ENCODE results near the gene PCYT2.

Gene PCYT2

DNA sequence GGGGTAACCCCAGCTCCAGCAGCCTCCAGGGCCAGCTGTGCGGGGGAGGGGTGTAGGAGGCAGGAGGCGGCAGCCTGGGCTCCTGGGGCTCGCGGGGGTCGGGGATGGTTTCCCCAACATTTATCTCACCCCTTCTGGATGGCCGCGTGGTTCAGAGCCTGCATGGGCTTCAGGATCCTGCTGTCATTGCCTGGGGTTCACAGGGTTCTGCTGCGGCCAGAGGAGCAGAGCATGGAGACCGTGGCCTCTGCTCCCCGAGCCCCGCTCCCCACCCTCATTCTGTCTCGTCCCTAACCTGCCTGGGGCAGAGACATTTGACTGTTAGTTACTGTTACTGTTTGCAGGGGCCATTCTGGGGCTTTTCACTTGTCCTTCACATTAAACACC is 31.0 kb upstream of the PCYT2 start:
- no peak for DNase-seq

DNA sequence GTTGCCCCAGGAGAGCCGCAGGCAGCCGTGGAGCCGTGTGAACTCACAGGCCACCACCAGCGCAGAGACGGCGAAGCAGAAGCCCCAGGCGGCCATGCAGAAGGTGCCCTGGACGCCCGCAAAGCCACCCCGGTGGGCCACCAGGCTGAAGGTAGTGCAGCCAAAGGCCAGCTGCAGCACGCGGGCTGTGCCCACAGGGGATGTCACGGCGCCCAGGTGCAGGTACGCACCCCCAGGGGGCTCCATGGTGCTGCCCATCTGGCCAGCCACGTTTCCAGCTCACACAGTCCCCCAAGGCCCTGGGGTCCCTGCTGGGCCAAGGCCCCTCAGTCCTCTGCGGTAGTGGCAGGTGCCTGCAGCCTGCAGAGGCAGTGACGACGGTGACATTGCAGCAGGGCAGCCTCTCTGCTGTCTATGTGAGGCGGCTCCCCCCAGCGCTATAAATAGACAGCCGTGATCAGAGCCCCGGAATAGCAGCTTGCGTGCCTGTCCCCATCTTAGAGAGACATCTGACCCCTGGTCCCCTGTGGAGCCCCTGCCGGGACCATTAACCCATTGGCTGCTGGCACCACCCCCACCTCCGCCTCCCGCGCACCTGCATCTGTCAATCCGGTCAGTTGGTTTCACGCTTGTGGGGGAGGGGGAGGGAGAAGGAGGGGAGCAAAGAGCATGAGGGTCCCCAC is 30.4 kb upstream of the PCYT2 start:
- DNase-seq, result no peak

DNA sequence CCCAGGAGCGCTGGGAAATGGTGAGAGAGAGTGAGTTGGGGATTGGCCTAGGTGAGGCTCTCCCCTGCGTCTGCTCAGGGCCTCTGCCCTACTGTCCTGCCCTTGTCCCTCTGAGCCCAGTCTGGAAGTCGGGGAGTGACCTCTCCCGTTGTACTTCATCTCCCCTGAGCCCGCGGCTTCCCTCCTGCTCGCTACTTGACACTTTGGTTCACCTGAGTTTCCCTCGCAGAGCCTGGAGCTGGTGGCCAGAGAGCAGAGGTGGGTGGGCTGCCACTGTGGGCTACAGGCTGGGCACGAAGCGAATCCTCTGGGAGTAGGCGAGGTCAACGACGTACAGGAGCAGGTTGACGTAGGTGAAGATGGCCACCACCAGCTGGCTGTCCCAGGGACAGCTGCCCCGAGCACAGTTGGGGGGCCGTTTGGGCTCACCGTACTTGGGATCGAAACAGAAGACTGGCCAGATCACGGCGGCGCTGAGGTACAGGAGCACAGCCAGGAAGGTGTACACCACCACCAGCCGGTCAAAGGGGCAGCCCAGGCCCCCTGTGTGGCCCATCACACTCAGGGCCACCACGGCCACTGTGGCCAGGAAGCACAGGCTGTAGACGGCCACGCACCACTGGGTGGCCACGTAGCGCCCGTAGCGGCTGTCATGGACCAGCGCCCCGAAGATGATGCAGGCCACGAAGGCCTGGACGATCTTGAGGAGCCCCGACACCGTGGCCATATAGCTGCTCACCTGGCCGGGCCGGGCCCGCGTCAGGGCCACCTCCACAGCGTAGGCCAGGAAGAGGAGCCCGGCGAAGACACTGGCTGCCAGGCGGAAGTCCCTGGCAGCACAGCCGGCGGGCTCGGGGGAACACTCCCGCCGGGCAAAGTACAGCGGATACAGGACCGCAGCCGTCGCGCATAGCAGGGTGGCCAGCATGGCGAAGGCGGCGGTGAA is 29.6 kb upstream of the PCYT2 start:
- no peak for DNase-seq

- DNase-seq, result no peak
Measured at GRCh38 chr17:81939881-81940385, 28.7 kb upstream of the PCYT2 start.

DNA sequence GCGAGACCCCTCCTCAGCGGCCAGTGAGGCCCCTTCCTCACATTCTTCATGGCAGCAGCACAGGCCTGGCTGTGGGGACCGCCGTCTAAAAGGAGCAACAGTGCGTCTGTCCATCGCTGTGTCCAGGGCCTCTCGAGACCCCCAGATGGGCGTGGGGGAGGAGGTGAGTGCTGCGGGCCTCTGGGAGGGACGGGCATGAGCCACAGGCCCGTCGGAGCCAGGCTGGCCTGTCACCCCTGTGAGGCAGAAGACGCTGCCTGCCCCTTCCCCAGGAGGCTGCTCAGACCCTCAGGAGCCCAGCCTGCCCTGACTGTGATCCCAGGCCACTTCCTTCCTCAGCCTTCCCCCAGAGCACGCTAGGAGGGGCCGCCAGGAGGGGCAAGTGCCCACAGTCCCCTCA is 28.0 kb upstream of the PCYT2 start:
- no peak for DNase-seq

DNA sequence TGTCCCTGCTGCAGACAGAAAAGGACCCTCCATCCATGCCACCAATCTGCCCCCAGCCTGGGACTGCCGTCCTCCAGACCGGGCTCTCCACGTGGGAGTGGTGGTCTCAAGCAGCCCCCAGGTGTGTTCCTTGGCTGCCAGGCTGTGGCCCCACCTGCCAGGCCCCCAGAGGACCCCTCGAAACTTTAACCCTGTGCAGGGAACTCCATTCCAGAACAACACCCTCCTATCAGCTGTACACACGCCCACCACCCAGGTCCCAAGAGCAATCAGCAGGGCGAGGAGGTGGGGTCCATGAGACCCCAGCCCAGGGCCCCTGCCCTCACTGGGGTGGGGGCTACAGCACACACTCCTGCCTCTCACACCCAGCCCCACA is 24.5 kb upstream of the PCYT2 start:
- DNase-seq, result no peak

- DNase-seq, result no peak
Measured at GRCh38 chr17:81934850-81935708, 23.9 kb upstream of the PCYT2 start.

DNA sequence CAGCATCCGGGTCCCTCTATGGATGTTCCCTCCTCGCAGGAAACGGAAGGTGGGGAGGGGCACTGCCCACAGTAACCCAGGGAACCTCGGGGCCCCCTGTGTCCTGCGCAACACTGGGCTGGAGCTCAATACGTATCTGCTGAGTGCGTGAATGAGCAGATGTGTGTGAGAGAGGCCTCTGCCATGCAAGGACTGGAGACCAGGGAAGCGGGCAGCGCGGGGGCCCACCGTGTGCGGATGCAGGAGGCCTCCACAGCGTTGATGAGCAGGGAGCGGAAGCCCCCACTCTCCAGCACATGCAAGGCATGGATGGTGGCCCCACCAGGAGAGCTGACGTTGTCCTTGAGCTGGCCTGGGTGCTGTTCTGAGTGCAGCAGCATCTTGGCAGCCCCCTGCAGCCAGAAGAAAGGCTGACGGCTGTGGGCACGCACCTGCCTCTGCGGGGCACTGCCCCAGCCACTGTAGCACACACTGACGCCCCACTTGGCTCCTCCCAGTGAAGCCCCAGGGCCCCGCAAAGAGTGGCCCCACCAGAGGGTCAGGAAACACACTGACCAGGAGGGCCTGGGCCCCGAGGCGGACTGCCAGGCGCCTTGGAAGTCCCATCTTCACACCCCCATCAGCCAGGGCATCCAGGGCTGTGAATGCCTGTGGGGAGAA is 23.0 kb upstream of the PCYT2 start:
- no peak for DNase-seq

DNA sequence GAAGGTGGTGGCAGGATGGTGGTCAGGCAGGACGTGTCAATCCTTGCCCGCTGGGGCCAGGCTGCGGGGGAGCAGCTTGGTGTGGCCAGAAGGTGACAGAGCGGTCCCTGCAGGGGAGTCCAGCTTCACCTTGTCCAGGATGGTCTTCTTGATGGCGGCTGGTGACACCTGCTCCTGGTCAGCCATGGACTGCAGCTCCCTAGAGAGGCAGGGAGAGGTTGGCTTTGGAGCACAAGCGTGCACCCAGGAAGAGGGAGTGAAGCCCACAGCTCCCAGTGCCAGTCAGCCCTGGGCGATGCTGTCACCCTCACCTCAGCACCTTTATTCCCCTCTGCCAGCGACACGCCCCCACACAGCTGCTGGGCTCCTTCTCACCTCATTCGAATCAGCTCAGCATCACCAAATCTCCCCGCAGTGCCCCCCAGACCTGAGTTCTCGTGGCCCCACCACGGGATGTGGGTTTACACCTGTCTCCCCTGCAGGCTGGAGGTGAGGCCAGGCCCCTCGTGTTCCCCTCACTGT is 22.0 kb upstream of the PCYT2 start:
- DNase-seq, result no peak

GRCh38 chr17:81932333-81932983 is 21.3 kb upstream of the PCYT2 start:
- no peak for DNase-seq

- no peak for DNase-seq
Measured at GRCh38 chr17:81931557-81932332, 20.5 kb upstream of the PCYT2 start.

- no peak for DNase-seq
Measured at GRCh38 chr17:81931189-81931556, 20.0 kb upstream of the PCYT2 start.

- no peak for DNase-seq
Measured at GRCh38 chr17:81930142-81931125, 19.2 kb upstream of the PCYT2 start.

DNA sequence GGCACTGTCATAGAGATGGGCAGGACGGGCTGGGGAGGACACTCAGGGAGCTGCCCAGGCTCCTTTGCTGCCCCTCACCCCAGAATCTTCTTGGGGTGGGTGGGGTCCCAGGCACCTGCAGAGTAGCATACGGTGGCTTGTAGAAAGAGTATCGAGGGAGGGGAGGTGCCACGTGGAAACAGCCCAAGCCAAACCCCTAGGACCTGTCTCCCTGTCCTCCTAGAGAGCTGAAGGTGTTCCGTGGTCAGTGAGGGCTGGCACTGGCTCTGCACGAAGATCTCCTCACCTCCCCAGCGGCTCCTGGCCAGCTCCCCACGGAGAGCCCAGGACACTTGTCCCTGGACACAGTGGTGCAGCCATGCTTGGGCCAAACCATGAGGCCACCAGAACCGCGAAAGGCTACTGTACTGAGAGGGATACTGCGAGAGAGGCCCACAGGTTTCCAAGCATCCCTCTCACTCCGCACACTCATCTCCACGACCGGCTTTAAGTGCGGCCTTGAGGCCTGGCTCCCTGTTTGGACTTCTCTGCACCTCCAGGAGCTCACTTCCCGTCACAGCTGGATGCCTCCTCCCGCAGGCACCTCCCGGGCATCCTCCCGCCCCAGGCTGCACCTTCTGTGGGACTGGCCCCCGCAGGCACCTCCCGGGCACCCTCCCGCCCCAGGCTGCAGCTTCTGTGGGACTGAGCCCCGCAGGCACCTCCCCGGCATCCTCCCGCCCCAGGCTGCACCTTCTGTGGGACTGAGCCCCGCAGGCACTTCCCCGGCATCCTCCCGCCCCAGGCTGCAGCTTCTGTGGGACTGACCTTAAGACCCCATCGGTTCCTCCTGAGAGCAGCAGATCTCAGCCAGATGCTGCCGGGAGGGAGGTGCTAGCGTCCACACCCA is 18.3 kb upstream of the PCYT2 start:
- DNase-seq, result no peak

- DNase-seq, result no peak
Measured at GRCh38 chr17:81928544-81929252, 17.5 kb upstream of the PCYT2 start.

DNA sequence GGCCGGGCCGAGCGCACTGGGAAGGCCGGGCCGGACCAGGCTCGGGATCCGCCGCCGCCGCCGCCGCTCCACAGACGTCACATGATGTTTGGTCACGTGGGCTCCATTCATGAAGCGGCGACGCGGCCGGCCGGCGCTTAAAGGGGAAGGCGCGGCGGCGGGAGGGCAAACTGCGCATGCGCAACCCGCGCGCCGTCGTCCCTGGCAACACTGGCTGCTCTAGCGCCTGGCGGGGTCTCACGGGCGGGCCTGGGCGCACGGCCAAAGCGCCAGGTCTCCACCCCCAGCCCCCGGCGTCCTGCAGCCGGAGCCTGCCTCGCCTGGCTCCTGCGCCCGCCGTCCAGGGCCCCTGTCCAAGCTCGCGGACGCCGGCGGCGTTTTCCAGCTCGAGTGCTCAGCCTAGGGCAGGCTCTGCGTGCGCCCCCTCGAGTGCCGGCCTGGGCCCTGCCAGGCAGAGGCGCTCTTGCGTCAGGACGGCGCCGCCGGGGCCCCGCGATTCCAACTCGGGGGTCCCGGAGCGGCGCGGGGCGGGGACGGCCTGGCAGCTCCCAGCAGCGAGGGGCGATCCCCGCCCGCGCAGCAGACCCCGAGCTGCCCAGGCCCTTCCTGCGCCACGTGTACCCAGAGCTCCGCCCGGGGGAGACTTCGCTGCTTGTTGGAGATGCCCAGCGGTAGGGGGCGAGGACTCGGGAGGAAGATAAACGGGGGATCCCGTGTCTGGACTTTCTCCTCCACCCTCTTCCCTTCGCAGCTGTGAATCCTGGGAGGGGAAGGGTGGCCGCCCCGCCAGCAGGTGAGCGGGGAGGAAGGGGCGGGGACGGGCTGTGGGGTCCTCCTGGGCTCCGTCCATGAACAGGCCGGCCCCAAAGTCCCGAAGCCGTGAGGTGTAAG is 16.7 kb upstream of the PCYT2 start, which contains the start of gene MAFG:
Gene MAFG, minus strand, starts transcription at position 83 of the 891 bp plus-strand sequence. CDS start 4,550 bp downstream, outside the sequence.
- peak; percentile 94 for DNase-seq

GRCh38 chr17:81927152-81927652 is 16.0 kb upstream of the PCYT2 start:
- no peak for DNase-seq
